ENCODE data around the gene NLRP10. TPM values are rescaled to one million over a fixed set of nuclear protein-coding genes. Genes with fewer than 3 reads are reported as not detected.
"Not testable (repeated sequence)": the region's sequence is repeated elsewhere in the genome, so short reads cannot be mapped to it uniquely, and the experiment has no call there.

The NLRP10 gene
- total RNA-seq, 4 donors from 2014 or later = not detected

DNA sequence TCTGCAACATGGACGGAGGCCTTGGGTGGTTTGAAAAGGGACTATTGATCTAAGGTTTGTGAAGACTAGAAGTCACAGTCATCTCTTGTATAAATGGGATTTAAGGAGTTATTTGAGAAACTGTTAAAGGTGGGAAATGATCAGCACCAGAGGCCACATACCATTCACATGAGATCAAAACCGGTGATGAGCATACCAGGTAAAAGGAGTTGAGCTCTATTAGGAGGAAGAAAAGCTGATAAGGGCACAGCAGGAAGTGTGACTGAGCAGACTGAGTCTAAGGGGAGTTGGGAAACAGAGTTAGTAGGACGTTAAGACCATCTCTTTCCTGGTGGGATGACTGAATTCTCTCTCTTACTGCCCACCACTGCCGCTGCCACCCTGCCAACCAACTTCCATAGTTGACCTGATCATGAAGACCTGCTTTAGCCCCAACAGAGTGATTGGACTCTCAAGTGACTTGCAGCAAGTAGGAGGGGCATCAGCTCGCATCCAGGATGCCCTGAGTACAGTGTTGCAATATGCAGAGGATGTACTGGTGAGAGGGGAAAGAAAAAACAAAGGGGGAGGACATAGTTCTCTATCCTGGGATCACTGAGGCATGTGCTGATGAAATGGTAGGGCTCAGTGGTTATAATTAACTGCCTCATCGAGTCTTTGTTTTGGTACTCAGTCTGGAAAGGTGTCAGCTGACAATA, 29.5 kb upstream of the NLRP10 start:
- H3K27me3 ChIP-seq = no peaks in the 10 kb centered on the region
- TF ChIP-seq POLR2A (IDR thresholded peaks at IDR 0.05) (no peak), CTCF (IDR thresholded peaks at IDR 0.05 in 4 of 5, conservative IDR thresholded peaks at IDR 0.05 in 1 of 5) (no peak)
- H3K4me3 ChIP-seq = no peak overlapping the region
- peaks cover 4 to 8% of the 10 kb centered on the region in 2 donors for H3K4me1 ChIP-seq
- H3K27ac ChIP-seq = no peak overlapping the region
- in situ Hi-C loops (cut with MboI; ENCODE audit: low sequenced_read_pairs in 4 of 4) = no loop called here
- ATAC-seq (no peak), DNase-seq (no peak)
- intact Hi-C loops (cut with DNase I; ENCODE audit: low total_unique reads) = no loop called here
- H3K9me3 ChIP-seq = no peaks in the 10 kb centered on the region
- H3K36me3 ChIP-seq = peaks cover 0 to 80% of the 10 kb centered on the region in 2 donors

- Histone ChIP-seq H3K4me3 (peak overlapping the region; percentile 79 to 85 (median 84)), H3K4me1 (peaks cover 28% of the 10 kb centered on the region in 2 donors), H3K27ac (peak overlapping the region; percentile 75 to 86 (median 78))
- in situ Hi-C loops (cut with MboI; ENCODE audit: low sequenced_read_pairs in 4 of 4) (loop anchor here in 1 of 4 donors (5.0 kb wide), 1 partner anchor 95 kb away; no protein-coding TSS in a partner anchor), intact Hi-C loops (cut with DNase I; ENCODE audit: low total_unique reads) (loop anchor here (1.0 to 2.0 kb wide), 2 partner anchors 95 to 475 kb away; partner anchors contain the start of gene PPFIBP2)
- H3K27me3 ChIP-seq, ATAC-seq, H3K9me3 ChIP-seq, H3K36me3 ChIP-seq, DNase-seq: not testable (repeated sequence)
Measured at GRCh38 chr11:7987560-7987883, 22.3 kb upstream of the NLRP10 start.

GRCh38 chr11:7986768-7987559, 21.7 kb upstream of the NLRP10 start, which contains the start of gene EIF3F:
Gene EIF3F, plus strand, starts transcription at chr11:7987337. Its CDS starts 16 bp downstream, at chr11:7987353.
- DNase-seq (peak; percentile 93), ATAC-seq (peak; percentile 100)
- TF ChIP-seq POLR2A (IDR thresholded peaks at IDR 0.05) (peak; percentile 18 to 40), CTCF (IDR thresholded peaks at IDR 0.05 in 4 of 5, conservative IDR thresholded peaks at IDR 0.05 in 1 of 5) (peak; percentile 83 to 90 (median 86))
- in situ Hi-C loops (cut with MboI; ENCODE audit: low sequenced_read_pairs in 4 of 4) = loop anchor here in 1 of 4 donors (5.0 kb wide), 1 partner anchor 95 kb away; no protein-coding TSS in a partner anchor
- intact Hi-C loops (cut with DNase I; ENCODE audit: low total_unique reads) = loop anchor here (1.0 to 2.0 kb wide), 2 partner anchors 95 to 474 kb away; partner anchors contain the start of gene PPFIBP2
- Histone ChIP-seq H3K36me3 (peaks cover 0 to 3% of the 10 kb centered on the region in 2 donors), H3K9me3 (no peaks in the 10 kb centered on the region), H3K27me3 (no peaks in the 10 kb centered on the region), H3K27ac (peak within 1 kb of the TSS; percentile 77 to 86 (median 78)), H3K4me1 (peaks cover 28% of the 10 kb centered on the region in 2 donors), H3K4me3 (peak within 1 kb of the TSS; percentile 79 to 85 (median 84))

- TF ChIP-seq POLR2A (IDR thresholded peaks at IDR 0.05) (no peak), CTCF (IDR thresholded peaks at IDR 0.05 in 4 of 5, conservative IDR thresholded peaks at IDR 0.05 in 1 of 5) (no peak)
- in situ Hi-C loops (cut with MboI; ENCODE audit: low sequenced_read_pairs in 4 of 4) = no loop called here
- H3K27ac ChIP-seq = no peak overlapping the region
- no peaks in the 10 kb centered on the region for H3K9me3 ChIP-seq
- DNase-seq (no peak), ATAC-seq (no peak)
- H3K27me3 ChIP-seq = no peaks in the 10 kb centered on the region
- H3K4me3 ChIP-seq = no peak overlapping the region
- peaks cover 13 to 16% of the 10 kb centered on the region in 2 donors for H3K4me1 ChIP-seq
- intact Hi-C loops (cut with DNase I; ENCODE audit: low total_unique reads) = no loop called here
- no peaks in the 10 kb centered on the region for H3K36me3 ChIP-seq
Measured at GRCh38 chr11:7983832-7984590, 18.8 kb upstream of the NLRP10 start.
